Measurements from ENCODE around the gene ZMYM2.

DNA sequence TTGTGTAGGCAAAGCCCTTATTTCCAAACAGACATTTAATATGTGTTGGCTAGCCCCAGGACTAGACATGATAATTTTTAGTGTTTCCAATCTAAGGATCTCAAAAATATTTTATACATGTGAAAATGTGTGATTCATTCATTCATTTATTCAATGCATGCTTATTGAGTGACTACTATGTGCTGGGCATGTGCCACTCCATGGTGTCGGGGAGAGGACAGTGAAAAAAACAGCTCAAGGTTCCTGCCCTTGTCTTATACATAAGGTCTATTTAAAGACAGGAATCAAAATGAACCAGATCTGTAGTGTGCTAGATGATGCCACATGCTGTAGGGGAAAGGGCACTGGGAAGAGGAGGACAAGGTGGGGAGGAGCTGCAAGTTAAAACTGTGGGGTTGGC lies 165.8 kb downstream of the ZMYM2 start:
- TF ChIP-seq, protein P1, sequence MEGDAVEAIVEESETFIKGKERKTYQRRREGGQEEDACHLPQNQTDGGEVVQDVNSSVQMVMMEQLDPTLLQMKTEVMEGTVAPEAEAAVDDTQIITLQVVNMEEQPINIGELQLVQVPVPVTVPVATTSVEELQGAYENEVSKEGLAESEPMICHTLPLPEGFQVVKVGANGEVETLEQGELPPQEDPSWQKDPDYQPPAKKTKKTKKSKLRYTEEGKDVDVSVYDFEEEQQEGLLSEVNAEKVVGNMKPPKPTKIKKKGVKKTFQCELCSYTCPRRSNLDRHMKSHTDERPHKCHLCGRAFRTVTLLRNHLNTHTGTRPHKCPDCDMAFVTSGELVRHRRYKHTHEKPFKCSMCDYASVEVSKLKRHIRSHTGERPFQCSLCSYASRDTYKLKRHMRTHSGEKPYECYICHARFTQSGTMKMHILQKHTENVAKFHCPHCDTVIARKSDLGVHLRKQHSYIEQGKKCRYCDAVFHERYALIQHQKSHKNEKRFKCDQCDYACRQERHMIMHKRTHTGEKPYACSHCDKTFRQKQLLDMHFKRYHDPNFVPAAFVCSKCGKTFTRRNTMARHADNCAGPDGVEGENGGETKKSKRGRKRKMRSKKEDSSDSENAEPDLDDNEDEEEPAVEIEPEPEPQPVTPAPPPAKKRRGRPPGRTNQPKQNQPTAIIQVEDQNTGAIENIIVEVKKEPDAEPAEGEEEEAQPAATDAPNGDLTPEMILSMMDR (IDR thresholded peaks at IDR 0.05) = no peak
- TF ChIP-seq POLR2A (IDR thresholded peaks at IDR 0.05) = no peak
